Stimulated activated naive CD8-positive, alpha-beta T cell treated with anti-CD3 and anti-CD28 coated beads, Interleukin-15, Interleukin-2, amounts not matched to agents 100 ng/mL and 50 ng/mL, for 24 hours (primary cell): ENCODE measurements around the gene HNF1A.

Experiments
- H3K27ac Mint-ChIP-seq: one replicate; pipeline ENCODE4 v1.8.0; 2021; ENCODE audit warnings: mild to moderate bottlenecking, mixed read lengths
- H3K27me3 Mint-ChIP-seq: one replicate; pipeline ENCODE4 v1.8.0; 2021; ENCODE audit warnings: mixed read lengths
- H3K36me3 Mint-ChIP-seq: one replicate; pipeline ENCODE4 v1.8.0; 2021; ENCODE audit warnings: low read depth, mixed read lengths
- H3K4me1 Mint-ChIP-seq: one replicate; pipeline ENCODE4 v1.8.0; 2021; ENCODE audit warnings: low read depth, mixed read lengths
- H3K4me3 Mint-ChIP-seq: one replicate; pipeline ENCODE4 v1.8.0; 2021; ENCODE audit warnings: mild to moderate bottlenecking, mixed read lengths
- H3K9me3 Mint-ChIP-seq: one replicate; pipeline ENCODE4 v1.8.0; 2021; ENCODE audit warnings: mixed read lengths

HNF1A gene

GRCh38 chr12:120990487-120991055, 12.2 kb downstream of the HNF1A start:
- H3K27me3 Mint-ChIP-seq, result peaks cover 9% of the 10 kb centered on the region
- no peak overlapping the region for H3K27ac Mint-ChIP-seq
- no peaks in the 10 kb centered on the region for H3K4me1 Mint-ChIP-seq
- no peaks in the 10 kb centered on the region for H3K36me3 Mint-ChIP-seq
- no peaks in the 10 kb centered on the region for H3K9me3 Mint-ChIP-seq
- H3K4me3 Mint-ChIP-seq, result no peak overlapping the region

GRCh38 chr12:120991965-120992364, 13.6 kb downstream of the HNF1A start:
- H3K36me3 Mint-ChIP-seq, result no peaks in the 10 kb centered on the region
- H3K27ac Mint-ChIP-seq, result no peak overlapping the region
- no peaks in the 10 kb centered on the region for H3K9me3 Mint-ChIP-seq
- H3K4me3 Mint-ChIP-seq, result no peak overlapping the region
- peaks cover 9% of the 10 kb centered on the region for H3K27me3 Mint-ChIP-seq
- no peaks in the 10 kb centered on the region for H3K4me1 Mint-ChIP-seq

- Mint-ChIP-seq H3K36me3 (no peaks in the 10 kb centered on the region), H3K4me1 (no peaks in the 10 kb centered on the region), H3K4me3 (no peak overlapping the region), H3K9me3 (no peaks in the 10 kb centered on the region), H3K27ac (no peak overlapping the region), H3K27me3 (peaks cover 9% of the 10 kb centered on the region)
Measured at GRCh38 chr12:120992989-120993388, 14.6 kb downstream of the HNF1A start.

- Mint-ChIP-seq H3K27ac (no peak overlapping the region), H3K27me3 (peaks cover 9% of the 10 kb centered on the region), H3K4me1 (no peaks in the 10 kb centered on the region), H3K9me3 (no peaks in the 10 kb centered on the region), H3K36me3 (no peaks in the 10 kb centered on the region), H3K4me3 (no peak overlapping the region)
Measured at GRCh38 chr12:120993496-120993895, 15.2 kb downstream of the HNF1A start.

- H3K27me3 Mint-ChIP-seq, result peaks cover 9% of the 10 kb centered on the region
- H3K4me3 Mint-ChIP-seq, result no peak overlapping the region
- H3K4me1 Mint-ChIP-seq, result no peaks in the 10 kb centered on the region
- H3K36me3 Mint-ChIP-seq, result no peaks in the 10 kb centered on the region
- no peak overlapping the region for H3K27ac Mint-ChIP-seq
- no peaks in the 10 kb centered on the region for H3K9me3 Mint-ChIP-seq
Measured at GRCh38 chr12:120994059-120994458, 15.7 kb downstream of the HNF1A start.

GRCh38 chr12:120994589-120995337, 16.4 kb downstream of the HNF1A start:
- no peaks in the 10 kb centered on the region for H3K9me3 Mint-ChIP-seq
- H3K4me1 Mint-ChIP-seq, result no peaks in the 10 kb centered on the region
- no peak overlapping the region for H3K4me3 Mint-ChIP-seq
- no peak overlapping the region for H3K27ac Mint-ChIP-seq
- H3K27me3 Mint-ChIP-seq, result peaks cover 9% of the 10 kb centered on the region
- H3K36me3 Mint-ChIP-seq, result no peaks in the 10 kb centered on the region

- Mint-ChIP-seq H3K4me3 (no peak overlapping the region), H3K4me1 (no peaks in the 10 kb centered on the region), H3K36me3 (no peaks in the 10 kb centered on the region), H3K9me3 (no peaks in the 10 kb centered on the region), H3K27me3 (peaks cover 9% of the 10 kb centered on the region), H3K27ac (no peak overlapping the region)
Measured at GRCh38 chr12:120996133-120996746, 17.9 kb downstream of the HNF1A start.

- H3K36me3 Mint-ChIP-seq, result peaks cover 3% of the 10 kb centered on the region
- H3K4me3 Mint-ChIP-seq, result no peak overlapping the region
- no peak overlapping the region for H3K27ac Mint-ChIP-seq
- H3K4me1 Mint-ChIP-seq, result no peaks in the 10 kb centered on the region
- no peaks in the 10 kb centered on the region for H3K9me3 Mint-ChIP-seq
- peaks cover 9% of the 10 kb centered on the region for H3K27me3 Mint-ChIP-seq
Measured at GRCh38 chr12:120997448-120997847, 19.1 kb downstream of the HNF1A start.

- H3K9me3 Mint-ChIP-seq, result no peaks in the 10 kb centered on the region
- peaks cover 10% of the 10 kb centered on the region for H3K36me3 Mint-ChIP-seq
Measured at GRCh38 chr12:120998435-120998834, 20.1 kb downstream of the HNF1A start.

GRCh38 chr12:120999191-121000120, 21.1 kb downstream of the HNF1A start:
- Mint-ChIP-seq H3K4me3 (no peak overlapping the region), H3K36me3 (peaks cover 18% of the 10 kb centered on the region), H3K27me3 (peaks cover 9% of the 10 kb centered on the region), H3K4me1 (no peaks in the 10 kb centered on the region), H3K9me3 (no peaks in the 10 kb centered on the region), H3K27ac (no peak overlapping the region)

More at GRCh38 chr12:120998435-120998834, 20.1 kb downstream of the HNF1A start:
- Mint-ChIP-seq H3K4me3 (no peak overlapping the region), H3K27me3 (peaks cover 9% of the 10 kb centered on the region), H3K27ac (no peak overlapping the region), H3K4me1 (no peaks in the 10 kb centered on the region)

- no peak overlapping the region for H3K27ac Mint-ChIP-seq
- H3K9me3 Mint-ChIP-seq, result no peaks in the 10 kb centered on the region
- no peaks in the 10 kb centered on the region for H3K4me1 Mint-ChIP-seq
- no peaks in the 10 kb centered on the region for H3K27me3 Mint-ChIP-seq
- peaks cover 26% of the 10 kb centered on the region for H3K36me3 Mint-ChIP-seq
- no peak overlapping the region for H3K4me3 Mint-ChIP-seq
Measured at GRCh38 chr12:121000530-121000929, 22.2 kb downstream of the HNF1A start.

- no peaks in the 10 kb centered on the region for H3K4me1 Mint-ChIP-seq
- no peaks in the 10 kb centered on the region for H3K9me3 Mint-ChIP-seq
- no peak overlapping the region for H3K4me3 Mint-ChIP-seq
- no peaks in the 10 kb centered on the region for H3K27me3 Mint-ChIP-seq
- no peak overlapping the region for H3K27ac Mint-ChIP-seq
- H3K36me3 Mint-ChIP-seq, result peaks cover 27% of the 10 kb centered on the region
Measured at GRCh38 chr12:121001060-121001459, 22.7 kb downstream of the HNF1A start.

GRCh38 chr12:121001841-121002483, 23.6 kb downstream of the HNF1A start:
- Mint-ChIP-seq H3K27ac (no peak overlapping the region), H3K4me1 (no peaks in the 10 kb centered on the region), H3K36me3 (peaks cover 35% of the 10 kb centered on the region), H3K9me3 (no peaks in the 10 kb centered on the region), H3K4me3 (no peak overlapping the region), H3K27me3 (no peaks in the 10 kb centered on the region)

GRCh38 chr12:121003650-121004049, 25.3 kb downstream of the HNF1A start:
- Mint-ChIP-seq H3K36me3 (peaks cover 45% of the 10 kb centered on the region), H3K27me3 (no peaks in the 10 kb centered on the region), H3K9me3 (no peaks in the 10 kb centered on the region), H3K4me3 (no peak overlapping the region), H3K27ac (no peak overlapping the region), H3K4me1 (no peaks in the 10 kb centered on the region)
